ENCODE data around the gene PRR13.
"Not testable (repeated sequence)": the region's sequence is repeated elsewhere in the genome, so short reads cannot be mapped to it uniquely, and the experiment has no call there.

The PRR13 gene

DNA sequence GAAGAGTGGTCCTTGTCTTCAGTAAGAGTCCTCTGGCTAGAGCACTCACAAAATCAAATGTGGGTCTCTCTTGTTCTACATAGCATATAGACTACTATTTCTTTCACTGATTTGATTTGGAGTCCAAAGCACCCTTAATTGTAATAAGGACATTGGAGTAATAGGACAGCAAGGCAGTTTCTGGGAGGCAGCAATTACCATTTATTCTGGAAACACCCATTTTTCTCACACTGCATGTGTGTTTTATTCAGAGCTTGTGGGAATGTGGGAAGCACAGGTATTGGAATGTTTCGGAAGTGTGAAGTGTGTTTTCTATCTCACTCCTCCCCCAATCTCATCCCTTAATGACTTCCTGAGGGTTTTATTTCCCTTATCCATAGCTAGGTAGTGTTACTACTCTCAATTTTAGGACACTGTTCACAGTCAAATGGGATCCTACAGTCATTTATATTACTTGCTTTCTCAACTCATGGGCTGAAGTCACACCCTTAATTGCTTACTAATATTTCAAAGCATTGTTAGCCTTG, 30.6 kb downstream of the PRR13 start:
- H3K4me1 ChIP-seq (ENCODE audit: control insufficient read depth, insufficient read depth, low read length, unreplicated experiment): peaks cover 36% of the 10 kb centered on the region
- H3K27ac ChIP-seq (ENCODE audit: low read depth, low read length): no peak overlapping the region
- no peak overlapping the region for H3K4me3 ChIP-seq (ENCODE audit: low read depth, low read length)
- H2AFZ ChIP-seq (ENCODE audit: low read length, unreplicated experiment): no peak overlapping the region
- H3K36me3 ChIP-seq (ENCODE audit: insufficient read depth, low read length): peaks cover 66% of the 10 kb centered on the region
- H3K27me3 ChIP-seq (ENCODE audit: insufficient read depth, low read length): no peaks in the 10 kb centered on the region
- peaks cover 74% of the 10 kb centered on the region for H3K79me2 ChIP-seq (ENCODE audit: control insufficient read depth, insufficient read depth, low read length, unreplicated experiment)

DNA sequence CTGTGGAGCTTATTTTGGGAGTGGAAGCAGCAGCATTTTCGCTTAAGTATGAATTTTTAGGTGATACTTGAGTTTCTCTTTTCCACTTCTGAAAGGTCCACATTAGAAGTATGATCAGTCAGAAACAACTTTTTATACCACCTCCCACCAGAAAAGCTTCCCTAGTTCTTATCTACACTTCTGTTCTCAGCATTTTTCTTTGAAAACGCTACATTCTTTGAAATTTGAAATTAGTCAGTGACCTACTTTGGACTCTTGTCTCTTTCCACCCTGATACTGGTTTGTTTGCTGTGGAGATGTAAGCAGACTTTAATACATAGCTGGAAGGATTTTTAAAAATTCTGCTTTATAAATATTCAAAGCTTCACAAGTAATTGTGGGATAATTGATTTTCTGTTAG, 32.5 kb downstream of the PRR13 start:
- H3K27ac ChIP-seq (ENCODE audit: low read depth, low read length): peak overlapping the region; percentile 3; the same call in 1 of the 2 replicates
- H3K4me3 ChIP-seq (ENCODE audit: low read depth, low read length): no peak overlapping the region
- H3K4me1 ChIP-seq (ENCODE audit: control insufficient read depth, insufficient read depth, low read length, unreplicated experiment): peaks cover 49% of the 10 kb centered on the region
- H3K79me2 ChIP-seq (ENCODE audit: control insufficient read depth, insufficient read depth, low read length, unreplicated experiment): peaks cover 68% of the 10 kb centered on the region
- no peak overlapping the region for H2AFZ ChIP-seq (ENCODE audit: low read length, unreplicated experiment)
- H3K27me3 ChIP-seq (ENCODE audit: insufficient read depth, low read length): no peaks in the 10 kb centered on the region
- H3K36me3 ChIP-seq (ENCODE audit: insufficient read depth, low read length): peaks cover 59% of the 10 kb centered on the region

DNA sequence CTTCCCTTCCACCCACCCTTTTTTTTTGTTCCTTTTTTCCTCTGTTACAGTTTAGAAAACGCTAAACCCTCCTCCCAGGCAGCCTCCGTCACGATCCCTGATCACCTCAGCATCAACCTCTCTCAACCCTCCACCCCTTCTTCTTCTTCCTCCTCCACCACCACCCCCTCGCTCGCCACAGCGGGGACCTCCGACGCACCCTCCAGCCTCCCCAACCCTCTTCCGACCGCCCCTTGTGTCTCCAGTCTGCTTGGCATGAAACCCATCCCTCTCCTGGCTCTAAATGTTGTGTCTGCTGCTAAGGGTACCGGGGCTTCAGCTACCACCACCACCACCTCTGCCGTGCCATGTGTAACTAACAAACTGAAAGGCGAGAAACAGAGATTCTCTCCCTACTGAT, 33.3 kb downstream of the PRR13 start:
- H2AFZ ChIP-seq (ENCODE audit: low read length, unreplicated experiment): no peak overlapping the region
- H3K4me1 ChIP-seq (ENCODE audit: control insufficient read depth, insufficient read depth, low read length, unreplicated experiment): peaks cover 57% of the 10 kb centered on the region
- H3K27me3 ChIP-seq (ENCODE audit: insufficient read depth, low read length): no peaks in the 10 kb centered on the region
- peaks cover 68% of the 10 kb centered on the region for H3K79me2 ChIP-seq (ENCODE audit: control insufficient read depth, insufficient read depth, low read length, unreplicated experiment)
- H3K36me3 ChIP-seq (ENCODE audit: insufficient read depth, low read length): peaks cover 66% of the 10 kb centered on the region
- H3K4me3 ChIP-seq (ENCODE audit: low read depth, low read length): no peak overlapping the region
- H3K27ac ChIP-seq (ENCODE audit: low read depth, low read length): 0 out of 2 replicates have a peak overlapping the region, but pooled peaks have one; percentile 3

DNA sequence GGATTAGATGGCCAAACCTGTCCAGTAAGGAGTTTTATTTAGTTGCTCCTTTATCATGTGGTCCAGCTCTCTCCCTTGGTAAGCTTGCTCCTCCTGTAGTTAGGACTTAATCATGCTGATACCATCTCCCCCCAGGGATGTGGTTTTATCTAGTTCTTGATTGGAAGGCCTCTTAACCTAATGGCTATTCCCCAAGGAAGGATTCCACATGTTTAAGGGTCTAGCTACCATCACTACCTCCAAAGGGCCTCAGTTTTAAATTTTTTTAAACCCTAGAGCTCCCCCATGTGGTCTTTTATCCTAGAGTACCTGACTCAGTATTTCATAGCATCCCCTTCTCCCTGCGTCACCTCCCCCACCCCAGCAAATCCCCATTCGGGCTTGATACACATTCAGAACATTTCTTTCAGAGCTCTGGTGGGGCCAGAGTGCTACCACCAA, 35.3 kb downstream of the PRR13 start:
- no peaks in the 10 kb centered on the region for H3K27me3 ChIP-seq (ENCODE audit: insufficient read depth, low read length)
- H3K79me2 ChIP-seq (ENCODE audit: control insufficient read depth, insufficient read depth, low read length, unreplicated experiment): peaks cover 56% of the 10 kb centered on the region
- peaks cover 69% of the 10 kb centered on the region for H3K36me3 ChIP-seq (ENCODE audit: insufficient read depth, low read length)
- peaks cover 76% of the 10 kb centered on the region for H3K4me1 ChIP-seq (ENCODE audit: control insufficient read depth, insufficient read depth, low read length, unreplicated experiment)
- H3K4me3 ChIP-seq (ENCODE audit: low read depth, low read length): no peak overlapping the region
- H3K27ac ChIP-seq (ENCODE audit: low read depth, low read length): peak overlapping the region; percentile 3; the same call in 1 of the 2 replicates
- H2AFZ ChIP-seq (ENCODE audit: low read length, unreplicated experiment): no peak overlapping the region

DNA sequence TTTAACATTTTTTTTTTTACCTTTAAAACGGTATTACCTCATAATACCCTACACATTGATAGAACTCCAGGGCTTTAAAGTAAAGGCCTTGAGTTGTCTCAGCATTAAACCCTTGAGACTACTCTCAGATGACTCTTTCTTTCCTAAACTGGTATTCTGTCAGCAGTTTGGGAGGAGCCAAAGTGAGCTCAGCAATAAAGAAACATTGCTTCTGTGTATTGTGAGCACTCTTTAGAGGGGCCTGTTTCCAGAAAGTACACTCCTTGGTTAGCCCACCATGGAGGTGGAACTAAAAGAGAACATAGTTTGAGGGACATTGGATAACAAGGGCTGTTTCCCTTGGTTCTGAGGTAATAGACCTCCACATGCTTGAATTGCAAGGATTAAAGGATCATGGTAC, 37.3 kb downstream of the PRR13 start:
- Histone ChIP-seq H3K36me3 (ENCODE audit: insufficient read depth, low read length) (peaks cover 63% of the 10 kb centered on the region), H3K4me3 (ENCODE audit: low read depth, low read length) (no peak overlapping the region), H3K27me3 (ENCODE audit: insufficient read depth, low read length) (no peaks in the 10 kb centered on the region), H3K4me1 (ENCODE audit: control insufficient read depth, insufficient read depth, low read length, unreplicated experiment) (peaks cover 67% of the 10 kb centered on the region), H3K27ac (ENCODE audit: low read depth, low read length) (peak overlapping the region; percentile 63), H2AFZ (ENCODE audit: low read length, unreplicated experiment) (no peak overlapping the region), H3K79me2 (ENCODE audit: control insufficient read depth, insufficient read depth, low read length, unreplicated experiment) (peaks cover 38% of the 10 kb centered on the region)

DNA sequence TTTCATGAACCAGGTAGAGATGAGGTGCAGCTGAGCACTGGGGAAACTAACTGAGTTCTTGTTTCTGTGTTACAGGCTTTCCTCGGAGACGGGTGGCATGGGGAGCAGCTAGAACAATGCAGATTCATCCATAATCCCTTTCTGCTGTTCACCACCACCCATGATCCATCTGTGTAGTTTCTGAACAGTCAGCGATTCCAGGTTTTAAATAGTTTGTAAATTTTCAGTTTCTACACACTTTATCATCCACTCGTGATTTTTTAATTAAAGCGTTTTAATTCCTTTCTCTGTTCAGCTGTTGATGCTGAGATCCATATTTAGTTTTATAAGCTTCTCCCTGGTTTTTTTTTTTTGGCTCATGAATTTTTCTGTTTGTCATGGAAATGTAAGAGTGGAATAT, 37.8 kb downstream of the PRR13 start:
- peaks cover 33% of the 10 kb centered on the region for H3K79me2 ChIP-seq (ENCODE audit: control insufficient read depth, insufficient read depth, low read length, unreplicated experiment)
- no peaks in the 10 kb centered on the region for H3K27me3 ChIP-seq (ENCODE audit: insufficient read depth, low read length)
- H3K4me1 ChIP-seq (ENCODE audit: control insufficient read depth, insufficient read depth, low read length, unreplicated experiment): peaks cover 63% of the 10 kb centered on the region
- no peak overlapping the region for H2AFZ ChIP-seq (ENCODE audit: low read length, unreplicated experiment)
- peaks cover 58% of the 10 kb centered on the region for H3K36me3 ChIP-seq (ENCODE audit: insufficient read depth, low read length)
- peak overlapping the region; percentile 63 for H3K27ac ChIP-seq (ENCODE audit: low read depth, low read length)
- H3K4me3 ChIP-seq (ENCODE audit: low read depth, low read length): no peak overlapping the region

DNA sequence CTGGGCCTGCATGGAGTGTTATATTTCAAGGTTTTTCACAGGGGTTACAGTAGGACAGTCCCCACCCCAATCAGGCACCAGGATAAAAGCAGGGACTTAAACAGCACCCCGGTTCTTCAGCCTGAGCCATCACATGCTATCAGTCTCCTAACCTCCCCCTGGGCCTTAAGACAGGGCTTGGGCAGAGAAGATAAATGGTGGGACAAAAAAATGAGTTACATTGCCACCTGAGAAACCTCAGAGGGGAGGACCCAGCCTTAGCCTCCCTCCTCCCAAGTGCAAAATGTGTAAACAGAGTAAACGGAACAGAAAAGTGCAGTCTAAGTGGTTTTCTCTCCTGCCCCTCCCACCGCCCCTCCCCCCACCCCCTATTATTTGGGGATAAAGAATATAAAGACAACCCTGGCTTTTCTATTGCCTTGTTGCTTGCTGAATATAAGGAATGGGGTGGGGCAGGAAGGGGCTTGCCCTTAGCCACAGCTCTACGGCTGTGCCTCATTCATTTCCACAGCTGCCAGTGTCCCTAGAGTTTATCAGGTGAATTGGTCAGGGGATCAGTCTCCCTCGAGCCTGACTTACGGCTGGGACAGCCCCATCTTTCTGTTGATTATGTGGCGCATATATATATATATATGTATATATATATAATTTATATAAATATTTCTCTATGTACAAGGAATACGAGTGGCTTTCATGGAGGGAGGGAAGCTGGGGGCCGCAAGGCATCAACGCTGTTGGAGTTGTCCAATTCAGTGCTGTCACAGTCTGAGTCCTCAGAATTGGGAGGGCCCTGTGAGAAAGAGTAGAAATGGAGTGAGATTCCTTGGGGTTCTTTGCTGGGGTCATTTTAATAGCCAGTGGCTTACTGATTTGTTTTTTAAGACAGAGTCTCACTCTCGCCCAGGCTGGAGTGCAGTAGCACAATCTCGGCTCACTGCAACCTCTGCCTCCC, 39.2 kb downstream of the PRR13 start:
- H3K36me3 ChIP-seq (ENCODE audit: insufficient read depth, low read length): peaks cover 44% of the 10 kb centered on the region
- no peak overlapping the region for H3K4me3 ChIP-seq (ENCODE audit: low read depth, low read length)
- H3K4me1 ChIP-seq (ENCODE audit: control insufficient read depth, insufficient read depth, low read length, unreplicated experiment): peaks cover 53% of the 10 kb centered on the region
- peak overlapping the region; percentile 63 for H3K27ac ChIP-seq (ENCODE audit: low read depth, low read length)
- peaks cover 21% of the 10 kb centered on the region for H3K79me2 ChIP-seq (ENCODE audit: control insufficient read depth, insufficient read depth, low read length, unreplicated experiment)
- H3K27me3 ChIP-seq (ENCODE audit: insufficient read depth, low read length): no peaks in the 10 kb centered on the region
- no peak overlapping the region for H2AFZ ChIP-seq (ENCODE audit: low read length, unreplicated experiment)

DNA sequence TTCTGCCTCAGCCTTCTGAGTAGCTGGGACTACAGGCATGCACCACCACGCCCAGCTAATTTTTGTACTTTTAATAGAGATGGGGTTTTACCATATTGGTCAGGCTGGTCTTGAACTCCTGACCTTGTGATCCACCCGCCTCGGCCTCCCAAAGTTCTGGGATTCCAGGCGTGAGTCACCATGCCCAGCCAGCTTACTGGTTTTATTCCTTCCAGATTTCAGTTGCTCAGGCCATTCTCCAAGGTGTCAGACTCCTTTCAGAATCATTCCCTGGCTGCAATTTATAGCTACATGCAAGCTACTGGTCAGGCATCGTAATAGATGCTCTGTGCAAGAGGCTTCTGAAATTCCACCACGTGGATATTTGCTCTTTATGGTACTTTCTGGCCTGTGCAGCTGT, 39.9 kb downstream of the PRR13 start:
- not testable (repeated sequence) for H3K4me3 ChIP-seq (ENCODE audit: low read depth, low read length); H3K27me3 ChIP-seq (ENCODE audit: insufficient read depth, low read length); H2AFZ ChIP-seq (ENCODE audit: low read length, unreplicated experiment)
- H3K36me3 ChIP-seq (ENCODE audit: insufficient read depth, low read length): peaks cover 37% of the 10 kb centered on the region
- H3K4me1 ChIP-seq (ENCODE audit: control insufficient read depth, insufficient read depth, low read length, unreplicated experiment): peaks cover 46% of the 10 kb centered on the region
- H3K79me2 ChIP-seq (ENCODE audit: control insufficient read depth, insufficient read depth, low read length, unreplicated experiment): peaks cover 14% of the 10 kb centered on the region
- H3K27ac ChIP-seq (ENCODE audit: low read depth, low read length): peak overlapping the region; percentile 44; the same call in 1 of the 2 replicates

DNA sequence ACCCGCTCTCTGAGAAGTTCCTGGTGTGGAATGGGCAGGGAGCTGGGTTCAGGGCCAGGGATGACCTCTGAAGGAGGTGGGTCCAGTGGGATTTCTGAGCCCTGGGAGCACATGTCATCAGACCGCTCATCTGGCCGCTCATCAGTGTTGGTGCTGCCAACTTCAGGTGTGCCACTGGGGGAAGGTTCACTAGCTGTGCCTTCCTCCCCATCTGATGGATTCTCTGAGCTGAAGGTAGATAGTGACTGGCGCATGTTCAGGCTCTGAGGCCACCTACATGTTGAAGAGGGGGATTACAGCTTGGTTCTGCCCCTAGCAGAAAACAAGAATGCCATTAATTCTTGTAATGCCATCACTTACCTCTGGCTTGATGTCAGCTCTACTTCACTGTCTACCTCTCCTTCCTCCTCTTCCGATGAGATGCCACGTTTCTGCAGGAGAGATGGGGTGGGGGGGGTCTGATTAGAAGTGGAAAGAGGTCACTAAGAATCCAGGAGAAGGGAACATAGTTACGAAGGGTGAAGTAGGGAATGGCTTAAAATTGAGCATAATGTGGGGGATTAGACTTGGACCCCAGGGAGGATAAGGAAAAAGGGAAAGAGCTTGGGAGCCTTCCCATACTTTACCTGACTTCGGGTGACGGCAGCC, 40.5 kb downstream of the PRR13 start:
- H3K4me1 ChIP-seq (ENCODE audit: control insufficient read depth, insufficient read depth, low read length, unreplicated experiment): peaks cover 44% of the 10 kb centered on the region
- peak overlapping the region; percentile 44; the same call in 1 of the 2 replicates for H3K27ac ChIP-seq (ENCODE audit: low read depth, low read length)
- H3K27me3 ChIP-seq (ENCODE audit: insufficient read depth, low read length): no peaks in the 10 kb centered on the region
- H3K79me2 ChIP-seq (ENCODE audit: control insufficient read depth, insufficient read depth, low read length, unreplicated experiment): peaks cover 8% of the 10 kb centered on the region
- peaks cover 34% of the 10 kb centered on the region for H3K36me3 ChIP-seq (ENCODE audit: insufficient read depth, low read length)
- H2AFZ ChIP-seq (ENCODE audit: low read length, unreplicated experiment): no peak overlapping the region
- H3K4me3 ChIP-seq (ENCODE audit: low read depth, low read length): no peak overlapping the region

DNA sequence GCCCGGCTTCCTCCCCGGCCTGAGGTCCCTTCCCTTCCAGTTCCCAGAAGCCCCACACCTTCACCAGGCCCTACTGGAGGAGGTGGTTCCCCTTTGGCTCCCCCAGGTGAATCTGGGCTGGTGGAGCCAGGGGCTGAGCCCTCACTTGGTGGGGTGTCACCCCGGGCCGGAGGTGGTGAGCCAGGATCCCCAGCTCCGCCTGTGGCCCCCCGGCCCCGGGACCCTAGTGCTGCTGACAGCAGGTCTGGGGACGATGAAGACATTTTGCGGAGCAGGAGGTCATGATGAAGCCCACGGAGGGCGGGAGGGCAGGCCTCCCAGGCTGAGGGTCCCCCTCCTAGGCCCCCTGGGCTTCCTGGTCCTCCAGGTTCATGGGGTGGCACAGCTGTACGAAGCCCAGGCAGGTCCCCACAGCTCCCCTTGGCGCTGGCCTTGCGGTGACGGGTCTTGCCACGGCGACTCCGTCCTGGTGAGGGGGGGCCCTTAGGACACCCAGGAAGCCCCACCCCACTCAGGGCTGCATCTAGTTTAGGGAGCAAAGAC, 41.2 kb downstream of the PRR13 start:
- Histone ChIP-seq H3K4me1 (ENCODE audit: control insufficient read depth, insufficient read depth, low read length, unreplicated experiment) (peaks cover 43% of the 10 kb centered on the region), H3K27ac (ENCODE audit: low read depth, low read length) (no peak overlapping the region), H2AFZ (ENCODE audit: low read length, unreplicated experiment) (no peak overlapping the region), H3K36me3 (ENCODE audit: insufficient read depth, low read length) (peaks cover 32% of the 10 kb centered on the region), H3K4me3 (ENCODE audit: low read depth, low read length) (no peak overlapping the region), H3K79me2 (ENCODE audit: control insufficient read depth, insufficient read depth, low read length, unreplicated experiment) (peaks cover 4% of the 10 kb centered on the region), H3K27me3 (ENCODE audit: insufficient read depth, low read length) (no peaks in the 10 kb centered on the region)

Measured in ACC112 (cell line).